ENCODE data around the gene ZNF225.
A peak's percentile ranks its signal among the peaks of the same experiment; 100 is the strongest.

The ZNF225 gene

DNA sequence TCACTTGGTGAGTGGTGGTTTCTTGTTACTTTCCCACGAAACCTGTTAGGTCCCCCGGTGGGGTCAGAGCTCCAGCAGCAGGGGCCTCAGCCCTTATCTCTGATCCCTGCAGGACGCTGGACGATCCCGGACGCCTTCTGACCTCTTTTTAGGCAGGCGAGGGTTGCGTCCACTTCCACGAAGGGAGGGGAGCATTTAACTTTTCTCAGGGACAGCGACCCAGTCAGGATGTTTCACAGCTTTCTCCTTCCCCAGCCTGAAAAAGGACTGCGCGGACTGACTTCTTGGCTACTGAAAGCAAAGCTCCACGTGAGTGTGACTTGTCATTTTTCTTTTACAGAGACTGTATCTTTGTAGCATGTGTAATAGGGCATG, 28.8 kb downstream of the ZNF225 start:
- peak overlapping the region; percentile 50 to 73 for H3K4me3 ChIP-seq (ENCODE audit: low read depth in 1 of 2, low read length in 2 of 2)
- ATAC-seq (ENCODE audit: insufficient read depth, low read depth) (peak; percentile 25; the same call in 2 of the 3 replicates), DNase-seq (no peak)
- no peaks in the 10 kb centered on the region for H4K20me1 ChIP-seq (ENCODE audit: insufficient read depth, low read length)
- no peaks in the 10 kb centered on the region for H3K9me3 ChIP-seq (ENCODE audit: insufficient read depth, low read length, severe bottlenecking)
- peak overlapping the region; percentile 76 for H3K9ac ChIP-seq (ENCODE audit: low read depth, low read length)
- H3K79me2 ChIP-seq (ENCODE audit: insufficient read depth, low read length): peaks cover 26% of the 10 kb centered on the region
- H3K27ac ChIP-seq (ENCODE audit: low read length): peak overlapping the region; percentile 76
- H3K4me1 ChIP-seq (ENCODE audit: insufficient read depth, low read length): peaks cover 28% of the 10 kb centered on the region
- H2AFZ ChIP-seq (ENCODE audit: low read depth, low read length): peak overlapping the region; percentile 95
- peaks cover 28% of the 10 kb centered on the region for H3K36me3 ChIP-seq (ENCODE audit: insufficient read depth, low read length)
- no peaks in the 10 kb centered on the region for H3K27me3 ChIP-seq (ENCODE audit: insufficient read depth, low read length, poor library complexity)
- TF ChIP-seq, protein P1, sequence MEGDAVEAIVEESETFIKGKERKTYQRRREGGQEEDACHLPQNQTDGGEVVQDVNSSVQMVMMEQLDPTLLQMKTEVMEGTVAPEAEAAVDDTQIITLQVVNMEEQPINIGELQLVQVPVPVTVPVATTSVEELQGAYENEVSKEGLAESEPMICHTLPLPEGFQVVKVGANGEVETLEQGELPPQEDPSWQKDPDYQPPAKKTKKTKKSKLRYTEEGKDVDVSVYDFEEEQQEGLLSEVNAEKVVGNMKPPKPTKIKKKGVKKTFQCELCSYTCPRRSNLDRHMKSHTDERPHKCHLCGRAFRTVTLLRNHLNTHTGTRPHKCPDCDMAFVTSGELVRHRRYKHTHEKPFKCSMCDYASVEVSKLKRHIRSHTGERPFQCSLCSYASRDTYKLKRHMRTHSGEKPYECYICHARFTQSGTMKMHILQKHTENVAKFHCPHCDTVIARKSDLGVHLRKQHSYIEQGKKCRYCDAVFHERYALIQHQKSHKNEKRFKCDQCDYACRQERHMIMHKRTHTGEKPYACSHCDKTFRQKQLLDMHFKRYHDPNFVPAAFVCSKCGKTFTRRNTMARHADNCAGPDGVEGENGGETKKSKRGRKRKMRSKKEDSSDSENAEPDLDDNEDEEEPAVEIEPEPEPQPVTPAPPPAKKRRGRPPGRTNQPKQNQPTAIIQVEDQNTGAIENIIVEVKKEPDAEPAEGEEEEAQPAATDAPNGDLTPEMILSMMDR (IDR thresholded peaks at IDR 0.05; ENCODE audit: borderline replicate concordance, extremely low read depth, low read length, poor library complexity, severe bottlenecking): no peak
- TF ChIP-seq EZH2 (IDR thresholded peaks at IDR 0.05; ENCODE audit: borderline replicate concordance, low read depth, low read length, severe bottlenecking): no peak
- peak overlapping the region; percentile 85 for H3K4me2 ChIP-seq (ENCODE audit: insufficient read depth, low read length)

DNA sequence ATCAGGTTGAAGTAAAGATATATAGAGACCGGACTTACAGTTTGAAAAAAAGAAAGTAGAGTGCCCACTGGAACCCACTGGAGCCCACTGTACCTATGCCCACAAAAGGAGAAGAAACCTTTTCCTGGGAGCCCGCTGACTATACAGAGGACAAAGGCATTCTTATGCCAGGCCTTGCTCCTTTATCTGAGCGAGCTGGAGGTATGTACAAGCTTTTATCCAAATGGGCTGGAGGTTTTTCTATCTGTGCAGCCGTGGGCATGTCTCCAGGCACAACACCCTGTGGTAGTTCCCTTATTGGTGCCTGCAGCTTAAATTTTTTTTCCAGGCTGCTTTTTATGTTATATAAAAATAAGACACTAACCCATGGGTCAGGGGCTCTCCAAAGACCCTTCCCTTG, 36.6 kb downstream of the ZNF225 start:
- no peak overlapping the region for H2AFZ ChIP-seq (ENCODE audit: low read depth, low read length)
- H3K4me2 ChIP-seq (ENCODE audit: insufficient read depth, low read length): no peak overlapping the region
- H3K9me3 ChIP-seq (ENCODE audit: insufficient read depth, low read length, severe bottlenecking): no peaks in the 10 kb centered on the region
- H3K9ac ChIP-seq (ENCODE audit: low read depth, low read length): no peak overlapping the region
- DNase-seq (no peak), ATAC-seq (ENCODE audit: insufficient read depth, low read depth) (no peak)
- TF ChIP-seq, protein P1 (IDR thresholded peaks at IDR 0.05; ENCODE audit: borderline replicate concordance, extremely low read depth, low read length, poor library complexity, severe bottlenecking): no peak
- no peak for TF ChIP-seq EZH2 (IDR thresholded peaks at IDR 0.05; ENCODE audit: borderline replicate concordance, low read depth, low read length, severe bottlenecking)
- no peak overlapping the region for H3K4me3 ChIP-seq (ENCODE audit: low read depth in 1 of 2, low read length in 2 of 2)
- no peaks in the 10 kb centered on the region; the same call in 1 of the 2 replicates for H3K79me2 ChIP-seq (ENCODE audit: insufficient read depth, low read length)
- H3K4me1 ChIP-seq (ENCODE audit: insufficient read depth, low read length): no peaks in the 10 kb centered on the region
- H3K36me3 ChIP-seq (ENCODE audit: insufficient read depth, low read length): peaks cover 93% of the 10 kb centered on the region
- no peak overlapping the region for H3K27ac ChIP-seq (ENCODE audit: low read length)
- no peaks in the 10 kb centered on the region for H4K20me1 ChIP-seq (ENCODE audit: insufficient read depth, low read length)
- H3K27me3 ChIP-seq (ENCODE audit: insufficient read depth, low read length, poor library complexity): no peaks in the 10 kb centered on the region

DNA sequence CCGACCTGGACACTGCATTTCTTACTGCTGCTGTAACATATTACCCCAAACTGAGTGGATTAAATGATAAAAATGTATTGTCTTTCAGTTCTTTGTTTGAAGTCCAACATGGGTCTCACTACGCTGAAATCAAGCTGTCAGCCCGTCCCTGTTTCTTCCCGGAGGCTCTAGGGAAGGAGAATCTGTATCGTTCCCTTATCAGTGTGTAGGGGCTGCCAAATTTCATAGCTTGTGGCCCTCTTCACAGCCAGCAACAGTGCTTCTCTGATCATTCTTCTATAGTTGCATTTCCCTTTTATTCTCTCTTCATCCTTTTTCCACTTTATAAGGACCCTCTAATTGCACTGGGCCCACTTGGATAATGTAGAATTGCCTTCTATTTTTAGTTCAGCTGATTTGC, 38.3 kb downstream of the ZNF225 start:
- H3K4me1 ChIP-seq (ENCODE audit: insufficient read depth, low read length): no peaks in the 10 kb centered on the region
- DNase-seq (no peak), ATAC-seq (ENCODE audit: insufficient read depth, low read depth) (no peak)
- no peak overlapping the region for H3K4me3 ChIP-seq (ENCODE audit: low read depth in 1 of 2, low read length in 2 of 2)
- no peak overlapping the region for H3K9ac ChIP-seq (ENCODE audit: low read depth, low read length)
- no peak for TF ChIP-seq EZH2 (IDR thresholded peaks at IDR 0.05; ENCODE audit: borderline replicate concordance, low read depth, low read length, severe bottlenecking)
- TF ChIP-seq, protein P1 (IDR thresholded peaks at IDR 0.05; ENCODE audit: borderline replicate concordance, extremely low read depth, low read length, poor library complexity, severe bottlenecking): no peak
- peaks cover 92% of the 10 kb centered on the region for H3K36me3 ChIP-seq (ENCODE audit: insufficient read depth, low read length)
- H4K20me1 ChIP-seq (ENCODE audit: insufficient read depth, low read length): no peaks in the 10 kb centered on the region
- H3K27ac ChIP-seq (ENCODE audit: low read length): no peak overlapping the region
- H3K79me2 ChIP-seq (ENCODE audit: insufficient read depth, low read length): no peaks in the 10 kb centered on the region
- H3K4me2 ChIP-seq (ENCODE audit: insufficient read depth, low read length): no peak overlapping the region
- H3K27me3 ChIP-seq (ENCODE audit: insufficient read depth, low read length, poor library complexity): no peaks in the 10 kb centered on the region
- H3K9me3 ChIP-seq (ENCODE audit: insufficient read depth, low read length, severe bottlenecking): peaks cover 13% of the 10 kb centered on the region
- no peak overlapping the region for H2AFZ ChIP-seq (ENCODE audit: low read depth, low read length)

DNA sequence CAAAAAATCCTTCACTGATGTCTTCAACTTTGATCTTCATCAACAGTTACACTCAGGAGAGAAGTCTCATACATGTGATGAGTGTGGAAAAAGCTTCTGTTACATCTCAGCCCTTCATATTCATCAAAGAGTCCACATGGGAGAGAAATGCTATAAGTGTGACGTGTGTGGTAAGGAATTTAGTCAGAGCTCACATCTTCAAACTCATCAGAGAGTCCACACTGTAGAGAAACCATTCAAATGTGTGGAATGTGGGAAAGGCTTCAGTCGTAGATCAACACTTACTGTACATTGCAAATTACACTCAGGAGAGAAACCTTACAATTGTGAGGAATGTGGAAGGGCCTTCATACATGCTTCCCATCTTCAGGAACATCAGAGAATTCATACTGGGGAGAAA, 43.3 kb downstream of the ZNF225 start:
- ATAC-seq (ENCODE audit: insufficient read depth, low read depth): no peak
- H3K27me3 ChIP-seq (ENCODE audit: insufficient read depth, low read length, poor library complexity): no peaks in the 10 kb centered on the region
- H3K4me2 ChIP-seq (ENCODE audit: insufficient read depth, low read length): no peak overlapping the region
- no peak overlapping the region for H2AFZ ChIP-seq (ENCODE audit: low read depth, low read length)
- H4K20me1 ChIP-seq (ENCODE audit: insufficient read depth, low read length): no peaks in the 10 kb centered on the region
- no peaks in the 10 kb centered on the region for H3K79me2 ChIP-seq (ENCODE audit: insufficient read depth, low read length)
- no peaks in the 10 kb centered on the region for H3K4me1 ChIP-seq (ENCODE audit: insufficient read depth, low read length)
- no peak overlapping the region for H3K9ac ChIP-seq (ENCODE audit: low read depth, low read length)
- no peak overlapping the region for H3K4me3 ChIP-seq (ENCODE audit: low read depth in 1 of 2, low read length in 2 of 2)
- no peak overlapping the region for H3K27ac ChIP-seq (ENCODE audit: low read length)
- H3K36me3 ChIP-seq (ENCODE audit: insufficient read depth, low read length): peaks cover 60% of the 10 kb centered on the region
- DNase-seq: no peak
- H3K9me3 ChIP-seq (ENCODE audit: insufficient read depth, low read length, severe bottlenecking): peaks cover 23% of the 10 kb centered on the region
- no peak for TF ChIP-seq EZH2 (IDR thresholded peaks at IDR 0.05; ENCODE audit: borderline replicate concordance, low read depth, low read length, severe bottlenecking)
